HG03558 (cell line): ENCODE results near the gene CRB1.

ENCODE experiments used
- ATAC-seq: cut with Tn5 transposase; IDR thresholded peaks from one replicate; pipeline ENCODE4 v1.9.1; 2021; ENCODE audit warnings: moderate number of reproducible peaks; ENCODE audit not compliant: unreplicated experiment; ENCODE audit errors: extremely low read depth

Gene CRB1

DNA sequence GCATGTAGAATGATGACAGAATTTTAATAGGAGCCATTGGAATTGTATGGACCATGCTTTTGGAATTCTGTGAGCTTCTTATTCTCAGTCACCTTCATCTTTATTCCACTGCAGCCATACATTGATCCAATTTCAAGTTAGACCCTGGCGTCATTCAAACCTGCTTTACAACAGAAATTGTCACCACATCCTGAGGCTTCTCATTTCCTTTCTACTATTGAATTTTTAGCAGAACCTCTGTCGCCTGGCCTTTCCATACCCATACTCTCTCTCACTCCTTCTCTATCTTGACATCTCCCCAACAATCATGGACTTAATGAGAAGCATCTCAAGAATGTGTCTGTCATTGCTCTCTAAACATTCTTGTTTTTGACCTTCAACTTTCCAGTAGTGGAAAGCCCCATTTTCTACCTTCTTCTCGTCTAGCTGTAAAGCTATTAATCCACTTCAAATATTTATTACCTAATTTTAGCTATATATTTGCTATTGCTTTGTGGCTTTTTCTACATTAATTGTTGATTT is 74.1 kb downstream of the CRB1 start:
- ATAC-seq = no peak

DNA sequence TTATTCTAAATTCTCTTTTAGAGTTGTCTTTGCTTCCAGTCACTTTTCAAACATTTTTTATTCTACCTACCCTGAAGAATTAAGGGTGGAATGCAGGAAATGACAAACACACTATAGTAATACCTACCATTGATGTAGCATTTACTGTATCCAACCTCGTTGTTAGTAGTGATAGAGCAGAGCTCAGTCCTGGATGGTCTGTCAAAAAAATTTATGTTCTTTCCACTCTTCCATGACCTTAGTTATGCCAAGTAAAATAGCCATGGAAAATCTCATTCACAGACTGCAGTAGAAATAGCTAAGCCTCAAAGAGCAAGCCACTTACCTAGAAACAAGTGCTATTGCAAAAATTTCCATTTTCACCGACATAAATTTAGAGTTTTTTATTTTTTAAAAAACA is 74.6 kb downstream of the CRB1 start:
- ATAC-seq = no peak

DNA sequence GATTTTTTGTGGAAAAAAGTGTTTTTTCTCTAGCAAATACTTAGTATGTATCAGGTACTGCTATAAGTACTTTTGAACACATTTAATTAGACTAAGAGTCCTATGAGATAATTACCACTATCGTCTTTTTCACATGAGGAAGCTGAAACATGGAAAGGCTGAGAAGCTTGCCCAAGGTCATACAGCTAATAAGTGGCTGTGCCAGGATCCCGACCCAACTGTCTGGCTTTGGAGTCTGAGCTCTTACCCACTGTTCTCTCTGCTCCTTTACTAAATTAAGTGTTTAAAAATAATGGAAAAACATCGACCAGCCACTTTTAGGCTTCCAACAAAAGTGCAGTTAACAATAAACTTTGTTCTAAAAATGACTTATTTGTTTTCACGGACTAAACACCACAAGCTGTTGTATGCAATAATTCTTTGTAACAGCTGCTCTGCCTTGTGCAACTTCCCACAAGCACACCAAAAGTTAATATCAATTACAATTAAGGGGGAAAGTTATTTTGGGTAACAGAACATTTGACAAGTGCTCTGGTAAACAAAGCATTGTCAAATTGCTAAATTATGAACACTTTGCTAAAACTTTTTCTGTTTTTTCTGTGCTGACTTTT is 75.7 kb downstream of the CRB1 start:
- ATAC-seq = no peak

DNA sequence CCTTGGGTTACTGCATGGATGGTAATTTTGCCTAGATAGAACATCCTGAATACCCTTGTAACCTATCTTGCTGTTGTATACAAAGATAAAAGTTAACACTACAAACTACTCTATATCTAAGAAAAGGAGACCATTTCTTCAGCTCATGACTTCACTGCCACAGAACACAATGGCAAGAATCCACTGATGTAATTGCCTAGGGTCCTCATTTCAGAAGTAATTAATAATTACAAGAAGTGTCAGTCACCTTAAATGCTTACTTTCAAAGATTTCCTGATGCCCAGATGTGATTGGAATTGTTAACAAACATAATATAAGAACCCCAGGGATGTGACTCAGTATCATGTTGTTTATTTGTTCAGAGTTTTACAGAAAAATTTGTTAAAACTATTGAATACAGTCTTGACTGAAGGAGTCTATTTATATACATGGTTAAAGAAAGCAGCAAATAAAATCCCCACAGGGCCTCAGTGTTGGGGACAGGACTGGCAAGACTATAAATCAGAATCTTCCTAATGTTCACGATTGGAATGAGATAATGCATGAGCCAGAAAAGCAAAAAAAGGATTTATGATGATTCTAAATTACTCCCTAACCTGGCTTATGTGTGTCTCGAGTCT is 83.9 kb downstream of the CRB1 start:
- no peak for ATAC-seq

DNA sequence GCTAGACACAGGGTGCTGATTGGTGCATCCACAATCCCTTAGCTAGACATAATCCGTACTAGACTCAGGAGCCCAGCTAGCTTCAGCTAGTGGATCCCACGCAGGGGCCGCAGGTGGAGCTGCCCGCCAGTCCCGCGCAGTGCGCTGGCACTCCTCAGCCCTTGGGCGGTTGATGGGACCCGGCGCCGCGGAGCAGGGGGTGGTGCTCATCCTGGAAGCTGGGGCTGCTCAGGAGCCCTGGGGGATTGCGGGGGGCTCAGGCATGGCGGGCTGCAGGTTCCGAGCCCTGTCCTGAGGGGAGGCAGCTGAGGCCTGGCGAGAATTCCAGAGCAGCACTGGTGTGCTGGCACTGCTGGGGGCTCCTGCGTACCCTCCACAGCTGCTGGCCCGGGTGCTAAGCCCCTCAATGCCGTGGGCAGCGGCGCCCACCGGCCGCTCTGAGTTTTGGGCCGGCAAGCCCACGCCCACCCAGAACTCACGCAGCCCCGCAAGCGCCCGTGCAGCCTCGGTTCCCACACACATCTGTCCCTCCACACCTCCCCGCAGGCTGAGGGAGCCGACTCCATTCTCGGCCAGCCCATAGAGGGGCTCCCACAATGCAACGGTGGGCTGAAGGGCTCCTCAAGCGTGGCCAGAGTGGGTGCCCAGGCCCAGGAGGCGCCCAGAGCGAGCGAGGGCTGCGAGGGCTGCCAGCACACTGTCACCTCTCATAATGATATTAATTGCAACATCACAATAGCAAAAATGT is 87.4 kb downstream of the CRB1 start:
- no peak for ATAC-seq

DNA sequence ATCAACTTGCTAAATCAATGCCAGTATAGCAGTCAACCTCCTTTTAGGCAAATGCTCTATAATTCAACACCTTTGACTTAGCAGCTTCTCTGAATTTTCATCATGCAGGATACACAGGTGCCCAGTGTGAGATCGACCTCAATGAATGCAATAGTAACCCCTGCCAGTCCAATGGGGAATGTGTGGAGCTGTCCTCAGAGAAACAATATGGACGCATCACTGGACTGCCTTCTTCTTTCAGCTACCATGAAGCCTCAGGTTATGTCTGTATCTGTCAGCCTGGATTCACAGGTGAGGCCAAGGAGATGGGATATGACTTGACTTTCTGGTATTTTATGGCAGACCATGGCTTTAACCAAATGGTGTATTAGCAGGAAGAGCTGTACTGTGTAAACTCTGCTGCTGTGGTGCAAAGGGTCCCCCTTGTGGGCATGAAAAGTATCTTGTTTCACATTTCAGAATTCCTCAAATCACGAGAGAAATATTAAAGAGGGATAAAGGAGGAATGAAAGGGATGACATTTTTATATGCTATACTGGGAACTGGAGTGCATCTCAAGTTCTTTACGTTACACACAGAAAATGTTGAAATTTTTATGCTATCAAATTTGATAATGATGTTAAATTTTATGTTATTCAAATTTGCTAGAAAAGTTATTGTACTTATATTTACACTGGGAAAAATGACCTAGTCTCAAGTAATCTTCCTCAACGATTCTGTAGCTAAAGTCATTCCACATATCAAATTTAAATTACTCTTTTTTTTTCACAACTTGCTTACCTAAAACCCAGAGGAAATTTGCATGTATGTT is 88.9 kb downstream of the CRB1 start:
- ATAC-seq = no peak

DNA sequence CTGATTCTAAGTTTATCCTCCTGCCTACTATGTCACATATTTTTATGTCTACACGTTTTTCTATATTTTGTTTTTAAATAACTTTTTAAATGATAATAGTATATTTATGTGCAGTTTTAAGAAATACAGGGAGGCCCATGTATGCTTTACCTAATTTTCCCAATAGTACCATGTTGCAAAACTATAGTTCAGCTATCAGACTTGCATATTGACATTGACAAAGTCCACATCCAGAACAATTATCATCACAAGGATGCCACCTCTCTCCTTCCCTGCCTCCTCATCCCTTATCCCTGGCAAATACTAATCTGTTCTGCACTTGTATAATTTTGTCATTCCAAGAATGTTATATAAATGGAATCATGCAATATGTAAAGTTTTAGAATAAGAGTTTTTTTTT is 90.9 kb downstream of the CRB1 start:
- ATAC-seq = no peak

DNA sequence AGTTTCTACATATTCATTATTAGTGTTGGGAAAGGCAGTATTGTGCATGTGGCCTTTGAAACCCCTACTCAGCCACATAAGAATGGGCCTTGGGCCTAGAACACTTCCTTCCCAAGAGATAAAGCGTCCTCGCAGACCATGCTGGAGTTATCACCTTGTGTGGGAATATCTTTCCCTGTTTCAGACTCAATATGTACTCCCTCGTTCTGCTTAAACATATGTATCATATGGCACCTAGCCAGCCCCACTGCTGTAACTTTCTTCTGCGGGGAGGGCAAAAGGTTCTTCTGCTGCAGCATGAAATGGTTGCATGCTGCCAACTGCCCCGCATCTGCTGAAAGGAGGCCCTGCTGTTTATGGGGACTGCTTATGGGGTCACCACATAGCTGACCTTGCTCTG is 92.0 kb downstream of the CRB1 start:
- no peak for ATAC-seq

DNA sequence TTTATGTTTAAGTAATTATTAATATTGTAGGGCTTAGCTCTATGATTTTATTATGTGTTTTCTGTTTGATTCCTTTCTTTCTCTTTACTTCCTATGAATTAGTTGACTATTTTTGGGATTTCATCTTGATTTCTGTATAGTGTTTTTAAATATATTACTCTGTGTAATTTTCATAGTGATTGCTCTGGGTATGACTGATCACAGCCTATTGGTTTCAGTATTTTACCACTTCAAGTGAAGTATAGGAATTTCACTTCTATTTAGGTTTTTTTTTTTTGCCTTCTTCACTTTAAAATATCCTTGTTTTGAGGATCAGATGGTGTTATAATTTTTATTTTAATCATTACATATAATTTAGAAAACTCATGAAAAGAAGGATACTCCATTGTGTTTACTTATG is 94.8 kb downstream of the CRB1 start:
- ATAC-seq = no peak

DNA sequence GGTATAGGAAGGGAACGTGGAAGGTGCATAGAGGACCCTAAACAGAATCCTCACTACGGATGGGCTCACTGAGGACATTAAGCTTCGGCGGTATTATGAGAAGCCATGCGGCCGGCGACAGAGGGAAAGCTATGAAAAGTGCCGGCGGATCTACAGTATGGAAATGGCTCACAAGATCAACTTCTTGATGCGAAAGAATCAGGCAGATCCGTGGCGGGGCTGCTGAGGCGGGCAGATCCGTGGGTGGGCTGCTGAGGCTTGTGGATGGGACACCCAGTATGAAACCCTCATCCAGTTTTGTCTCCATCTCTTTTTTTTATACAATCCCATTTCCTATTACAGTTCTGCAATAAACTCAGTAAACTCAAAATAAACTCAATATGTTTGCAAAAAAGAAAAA is 95.8 kb downstream of the CRB1 start:
- no peak for ATAC-seq

DNA sequence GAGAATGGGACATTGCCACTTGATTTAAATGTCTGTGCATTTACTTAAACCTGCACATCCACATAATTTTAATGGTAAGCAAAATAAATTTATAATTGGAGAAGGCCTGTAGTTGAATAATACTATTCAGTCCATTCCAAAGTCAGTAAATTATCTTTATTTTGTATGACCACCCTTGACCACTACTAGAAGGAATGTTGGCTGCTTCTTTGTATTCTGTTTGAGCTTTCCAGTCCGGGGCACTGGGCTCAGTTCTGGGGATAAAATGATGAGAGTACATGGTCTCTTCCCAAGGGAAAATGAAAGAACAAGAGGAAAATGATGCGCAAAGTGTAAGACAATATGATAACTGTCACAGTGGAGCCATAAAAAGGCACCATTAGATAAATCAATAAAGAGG is 98.9 kb downstream of the CRB1 start:
- no peak for ATAC-seq

DNA sequence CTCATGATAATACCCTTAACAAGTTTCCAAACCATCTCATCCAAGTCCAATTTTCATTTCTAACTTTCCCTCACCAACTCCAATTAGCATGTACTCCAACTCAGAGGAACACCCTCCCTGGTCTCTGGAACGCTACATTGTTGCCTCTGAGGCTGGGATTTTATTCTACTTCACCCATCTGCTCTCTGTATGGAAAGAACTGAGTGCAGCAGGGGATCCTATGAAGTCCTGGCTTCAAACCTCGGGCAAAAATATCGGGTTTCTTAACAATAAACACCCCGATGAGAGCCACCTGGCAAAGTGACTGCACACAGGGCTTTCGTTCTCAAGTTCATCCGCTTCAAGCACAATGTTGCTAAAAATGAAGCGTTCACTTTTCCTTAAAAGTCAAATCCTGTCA is 99.6 kb downstream of the CRB1 start:
- ATAC-seq = no peak

DNA sequence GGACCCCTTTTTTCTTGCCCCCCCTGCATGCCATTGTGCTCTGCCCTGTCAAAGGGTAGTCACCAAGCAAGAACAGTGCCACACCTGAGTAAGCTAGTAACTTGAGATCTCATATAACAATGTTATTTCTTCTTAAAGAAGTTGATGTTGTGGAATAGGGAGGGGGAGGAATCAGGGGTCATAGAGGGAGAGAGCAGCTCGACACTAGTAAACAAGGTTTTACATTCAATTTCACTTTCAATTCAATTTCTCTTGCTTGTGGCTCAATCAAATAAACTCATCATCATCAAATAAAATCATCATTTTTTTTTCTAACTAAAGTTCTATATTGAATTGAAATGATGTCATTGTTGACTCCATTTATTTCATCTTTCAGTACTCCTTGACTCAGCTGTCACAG is 106.4 kb downstream of the CRB1 start:
- ATAC-seq = no peak

DNA sequence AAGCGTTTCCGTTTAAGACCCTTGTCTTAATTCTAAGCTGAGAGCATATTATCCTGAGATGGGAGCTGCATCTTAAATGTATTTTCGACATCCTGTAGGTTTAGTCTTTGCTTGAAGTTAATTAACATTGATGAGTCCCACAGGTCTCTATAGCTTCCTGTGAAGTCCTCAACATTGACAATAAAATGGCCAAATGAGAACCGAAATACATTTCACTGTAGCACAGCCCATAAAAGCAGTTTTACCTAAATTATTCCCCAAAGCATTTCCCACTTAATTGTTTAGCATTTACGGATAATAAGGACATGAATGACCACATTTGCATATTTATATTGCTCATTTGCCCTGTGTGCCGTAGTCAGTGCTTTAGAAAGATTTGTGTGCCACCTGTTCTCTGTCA is 116.4 kb downstream of the CRB1 start:
- ATAC-seq = no peak

DNA sequence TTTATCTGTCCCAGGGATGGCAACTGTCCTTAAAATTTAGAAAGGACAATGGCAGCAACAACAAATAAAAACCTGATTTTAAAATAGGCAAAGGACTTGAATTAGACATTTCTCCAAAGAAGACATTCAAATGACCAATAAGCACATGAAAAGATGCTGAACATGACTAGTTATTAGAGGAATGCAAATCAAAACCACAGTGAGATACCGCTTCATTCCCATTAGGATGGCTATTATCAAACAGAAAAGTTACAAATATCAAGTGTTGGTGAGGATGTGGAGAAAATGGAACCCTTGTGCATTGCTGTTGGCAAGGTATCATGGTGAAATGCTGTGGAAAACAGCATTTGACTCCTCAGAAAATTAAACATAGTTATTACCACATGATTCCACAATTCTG is 120.7 kb downstream of the CRB1 start:
- no peak for ATAC-seq

DNA sequence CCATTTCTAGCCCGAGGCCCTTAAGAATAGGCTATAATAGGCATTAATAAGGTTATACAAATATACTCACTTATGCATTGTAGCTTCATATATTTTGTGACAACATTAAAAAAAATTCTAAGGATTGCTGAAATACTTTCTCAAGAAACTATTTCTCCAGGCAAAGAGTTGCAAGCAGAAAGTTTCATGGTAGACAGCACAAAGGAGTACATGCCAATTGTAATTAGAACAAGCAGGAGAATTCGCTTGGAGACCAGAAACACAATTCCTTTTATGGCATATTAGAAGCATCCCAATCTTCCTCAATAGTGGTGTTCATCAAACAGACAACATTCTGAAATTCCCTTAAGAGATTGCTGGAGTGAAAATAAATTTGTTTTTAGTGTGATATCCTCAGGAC is 122.8 kb downstream of the CRB1 start:
- ATAC-seq = no peak

DNA sequence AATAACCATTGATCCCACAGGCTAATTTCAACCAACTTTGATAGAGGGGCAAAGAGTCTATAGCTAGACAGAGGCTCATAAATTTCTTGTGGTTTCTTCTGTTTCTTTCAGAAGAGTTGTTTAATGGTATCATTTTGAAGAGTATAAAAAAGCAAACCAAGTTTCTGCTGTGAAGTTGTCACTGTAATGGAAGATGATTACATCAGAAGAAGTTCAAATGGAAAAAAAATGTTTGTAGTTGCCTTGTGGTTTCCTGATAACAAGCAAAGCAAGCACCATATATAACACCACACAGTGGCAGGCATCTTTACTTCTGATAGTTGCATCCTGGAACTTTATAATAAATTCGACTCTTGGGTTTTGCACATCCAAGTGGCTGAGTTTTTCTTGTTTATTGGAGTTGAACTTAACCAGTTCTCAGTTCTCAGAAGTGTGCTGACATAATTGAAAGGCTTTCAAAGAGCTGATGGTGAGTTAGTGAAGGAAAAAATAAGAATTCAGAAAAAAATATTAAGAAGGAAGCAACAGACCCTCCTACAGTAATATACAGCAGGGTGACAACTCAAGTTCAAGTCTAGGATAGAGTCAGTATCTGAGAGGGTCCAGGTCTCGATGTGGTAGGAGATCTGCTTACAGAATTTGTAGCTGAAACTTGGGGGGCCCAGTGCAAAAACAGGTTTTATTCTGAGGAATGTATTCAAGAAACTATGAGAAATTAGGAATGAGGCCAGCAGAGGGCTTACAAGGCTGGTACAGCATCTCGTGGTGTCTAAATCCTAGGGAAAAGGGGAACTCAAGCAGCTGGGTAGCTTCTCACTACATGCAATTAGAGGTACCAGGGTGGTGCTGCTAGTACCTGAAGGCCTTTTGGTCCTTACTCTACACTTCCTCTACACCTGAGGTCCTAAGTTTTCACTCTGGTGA is 123.5 kb downstream of the CRB1 start:
- ATAC-seq = no peak

DNA sequence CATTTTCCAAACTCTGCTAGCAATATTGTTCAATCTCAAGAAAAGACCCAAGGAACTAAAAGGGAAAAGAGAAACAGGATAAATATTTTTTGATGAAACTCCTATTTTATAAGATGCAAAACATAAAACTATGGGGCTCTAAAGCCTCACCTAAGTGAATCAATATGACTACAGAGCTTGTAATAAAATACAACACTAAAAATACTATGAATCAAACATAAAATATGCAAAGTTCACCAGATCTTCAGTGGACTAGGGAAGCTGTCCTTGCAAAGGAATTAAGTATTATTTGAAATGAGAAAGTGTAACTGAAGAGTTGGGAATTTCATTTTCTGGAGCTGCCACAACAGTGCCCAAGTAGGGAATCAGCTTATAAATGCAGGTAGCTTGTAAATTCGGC is 124.5 kb downstream of the CRB1 start:
- ATAC-seq = no peak

DNA sequence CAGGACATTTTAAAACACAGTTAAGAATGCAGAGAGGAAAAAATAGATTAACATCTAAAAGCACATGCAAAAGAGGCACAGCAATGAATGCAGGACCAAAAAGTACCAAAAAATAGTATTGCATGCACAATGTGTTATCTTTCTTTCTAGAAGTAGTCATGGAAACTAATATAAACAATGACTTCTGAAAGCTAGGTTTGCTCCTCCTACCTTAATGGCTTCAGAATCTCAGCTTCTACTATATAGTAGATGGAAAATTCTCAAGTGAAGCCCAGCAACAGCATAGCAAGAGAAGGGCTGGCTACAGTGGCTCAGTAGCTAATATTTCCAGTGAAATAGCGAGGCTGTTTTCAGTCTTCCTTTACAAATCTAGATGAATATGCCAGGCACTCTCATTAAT is 125.1 kb downstream of the CRB1 start:
- no peak for ATAC-seq

DNA sequence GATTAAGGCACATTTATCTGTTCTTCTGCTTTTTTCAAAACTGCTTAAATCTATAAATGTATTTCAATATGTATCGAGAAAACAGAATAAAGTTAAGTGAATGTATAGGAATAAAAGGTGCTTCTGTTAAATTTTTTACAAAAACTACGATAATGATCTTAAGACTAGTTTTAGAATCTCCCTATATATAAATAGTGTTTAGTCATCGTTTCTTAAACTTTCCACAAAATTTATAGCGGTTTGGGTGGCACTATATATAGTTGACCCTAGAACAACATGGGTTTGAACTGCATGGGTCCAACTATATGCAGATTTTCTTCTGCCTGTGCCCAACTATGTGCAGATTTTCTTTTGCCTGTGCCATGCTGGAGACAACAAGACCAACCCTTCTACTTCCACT is 125.7 kb downstream of the CRB1 start:
- ATAC-seq = no peak
